OCI-LY1 (cell line): ENCODE results near the gene TRIML1.
"Not testable (repeated sequence)": the region's sequence is repeated elsewhere in the genome, so short reads cannot be mapped to it uniquely, and the experiment has no call there.

Experiments used
- H2AFZ ChIP-seq: fragments of 200-600 bp; sonication (generic), shearing (Covaris generic); 2 replicates; pipeline ENCODE4 v1.6.0; 2014; ENCODE audit warnings: antibody characterized with exemption, mild to moderate bottlenecking, low read length
- H3F3A ChIP-seq: fragments of 200-600 bp; sonication (generic), shearing (Covaris generic); 2 replicates; pipeline ENCODE4 v1.6.0; 2014; ENCODE audit warnings: mild to moderate bottlenecking, antibody characterized with exemption, low read length, moderate library complexity; ENCODE audit not compliant: insufficient read depth
- H3K27ac ChIP-seq: fragments of 200-600 bp; sonication (generic); 2 replicates; pipeline ENCODE4 v1.5.1; 2014; ENCODE audit warnings: low read length, mixed run types, mild to moderate bottlenecking, low read depth; ENCODE audit not compliant: poor library complexity, severe bottlenecking
- H3K27me3 ChIP-seq: fragments of 200-600 bp; sonication (generic); 2 replicates; pipeline ENCODE4 v1.6.0; 2014; ENCODE audit warnings: antibody characterized with exemption, mild to moderate bottlenecking, low read length, moderate library complexity; ENCODE audit not compliant: insufficient read depth
- H3K36me3 ChIP-seq: fragments of 200-600 bp; sonication (generic); 2 replicates; pipeline ENCODE4 v1.6.1; 2014; ENCODE audit warnings: mild to moderate bottlenecking, antibody characterized with exemption, low read length, moderate library complexity, mixed read lengths; ENCODE audit not compliant: insufficient read depth
- H3K4me1 ChIP-seq: fragments of 200-600 bp; sonication (generic); 2 replicates; pipeline ENCODE4 v1.5.1; 2014; ENCODE audit warnings: mild to moderate bottlenecking, low read length, moderate library complexity; ENCODE audit not compliant: insufficient read depth, severe bottlenecking
- H3K4me2 ChIP-seq: fragments of 200-600 bp; sonication (generic), shearing (Covaris generic); 2 replicates; pipeline ENCODE4 v1.6.1; 2014; ENCODE audit warnings: low read length
- H3K4me3 ChIP-seq: fragments of 200-600 bp; sonication (generic); 2 replicates; pipeline ENCODE4 v1.5.1; 2014; ENCODE audit warnings: low read length, low read depth, mild to moderate bottlenecking, mixed read lengths; ENCODE audit not compliant: poor library complexity, severe bottlenecking
- H3K79me2 ChIP-seq: fragments of 200-600 bp; shearing (Covaris generic); 2 replicates; pipeline ENCODE4 v1.6.1; 2016; ENCODE audit warnings: mixed run types, low read length, mixed read lengths; ENCODE audit not compliant: insufficient read depth
- H3K9ac ChIP-seq: fragments of 200-600 bp; sonication (generic), shearing (Covaris generic); 2 replicates; pipeline ENCODE4 v1.6.1; 2014; ENCODE audit warnings: mild to moderate bottlenecking, low read length, mixed read lengths
- H3K9me2 ChIP-seq: fragments of 200-600 bp; sonication (generic), shearing (Covaris generic); 2 replicates; pipeline ENCODE4 v1.6.1; 2014; ENCODE audit warnings: low read depth, mild to moderate bottlenecking, low read length, mixed read lengths
- H3K9me3 ChIP-seq: fragments of 200-600 bp; shearing (Covaris generic); 2 replicates; pipeline ENCODE4 v1.6.1; 2014; ENCODE audit warnings: low read length, mixed read lengths
- H4K20me1 ChIP-seq: fragments of 200-600 bp; sonication (generic), shearing (Covaris generic); 2 replicates; pipeline ENCODE4 v1.6.0; 2016; ENCODE audit warnings: mild to moderate bottlenecking, low read length; ENCODE audit not compliant: insufficient read depth
- EZH2 ChIP-seq: fragments of 200-600 bp; sonication (generic), shearing (Covaris generic); IDR thresholded peaks from 2 replicates; pipeline ENCODE4 v1.8.0; 2017; ENCODE audit warnings: borderline replicate concordance, mixed run types, mild to moderate bottlenecking, antibody characterized with exemption, low read length, moderate library complexity, mixed read lengths
- TF ChIP-seq, protein P1 (sequence below): fragments of 200-600 bp; sonication (generic), shearing (Covaris generic); IDR thresholded peaks from 2 replicates; pipeline ENCODE4 v1.5.1; 2017; ENCODE audit warnings: mild to moderate bottlenecking, antibody characterized with exemption, low read length, moderate library complexity, mixed read lengths

The TRIML1 gene

GRCh38 chr4:188158336-188158735 lies 19.1 kb downstream of the TRIML1 start:
- H3K4me2 ChIP-seq, result no peak overlapping the region
- H3K79me2 ChIP-seq, result no peaks in the 10 kb centered on the region
- H3K4me1 ChIP-seq, result no peaks in the 10 kb centered on the region
- no peaks in the 10 kb centered on the region for H3F3A ChIP-seq
- no peaks in the 10 kb centered on the region for H4K20me1 ChIP-seq
- no peaks in the 10 kb centered on the region for H3K9me2 ChIP-seq
- no peak overlapping the region for H3K9ac ChIP-seq
- no peaks in the 10 kb centered on the region for H3K36me3 ChIP-seq
- H3K27ac ChIP-seq, result no peak overlapping the region
- H3K4me3 ChIP-seq, result no peak overlapping the region
- TF ChIP-seq, protein P1, sequence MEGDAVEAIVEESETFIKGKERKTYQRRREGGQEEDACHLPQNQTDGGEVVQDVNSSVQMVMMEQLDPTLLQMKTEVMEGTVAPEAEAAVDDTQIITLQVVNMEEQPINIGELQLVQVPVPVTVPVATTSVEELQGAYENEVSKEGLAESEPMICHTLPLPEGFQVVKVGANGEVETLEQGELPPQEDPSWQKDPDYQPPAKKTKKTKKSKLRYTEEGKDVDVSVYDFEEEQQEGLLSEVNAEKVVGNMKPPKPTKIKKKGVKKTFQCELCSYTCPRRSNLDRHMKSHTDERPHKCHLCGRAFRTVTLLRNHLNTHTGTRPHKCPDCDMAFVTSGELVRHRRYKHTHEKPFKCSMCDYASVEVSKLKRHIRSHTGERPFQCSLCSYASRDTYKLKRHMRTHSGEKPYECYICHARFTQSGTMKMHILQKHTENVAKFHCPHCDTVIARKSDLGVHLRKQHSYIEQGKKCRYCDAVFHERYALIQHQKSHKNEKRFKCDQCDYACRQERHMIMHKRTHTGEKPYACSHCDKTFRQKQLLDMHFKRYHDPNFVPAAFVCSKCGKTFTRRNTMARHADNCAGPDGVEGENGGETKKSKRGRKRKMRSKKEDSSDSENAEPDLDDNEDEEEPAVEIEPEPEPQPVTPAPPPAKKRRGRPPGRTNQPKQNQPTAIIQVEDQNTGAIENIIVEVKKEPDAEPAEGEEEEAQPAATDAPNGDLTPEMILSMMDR, result no peak
- no peak for TF ChIP-seq EZH2
- no peaks in the 10 kb centered on the region for H3K27me3 ChIP-seq
- no peaks in the 10 kb centered on the region for H3K9me3 ChIP-seq
- no peak overlapping the region for H2AFZ ChIP-seq

DNA sequence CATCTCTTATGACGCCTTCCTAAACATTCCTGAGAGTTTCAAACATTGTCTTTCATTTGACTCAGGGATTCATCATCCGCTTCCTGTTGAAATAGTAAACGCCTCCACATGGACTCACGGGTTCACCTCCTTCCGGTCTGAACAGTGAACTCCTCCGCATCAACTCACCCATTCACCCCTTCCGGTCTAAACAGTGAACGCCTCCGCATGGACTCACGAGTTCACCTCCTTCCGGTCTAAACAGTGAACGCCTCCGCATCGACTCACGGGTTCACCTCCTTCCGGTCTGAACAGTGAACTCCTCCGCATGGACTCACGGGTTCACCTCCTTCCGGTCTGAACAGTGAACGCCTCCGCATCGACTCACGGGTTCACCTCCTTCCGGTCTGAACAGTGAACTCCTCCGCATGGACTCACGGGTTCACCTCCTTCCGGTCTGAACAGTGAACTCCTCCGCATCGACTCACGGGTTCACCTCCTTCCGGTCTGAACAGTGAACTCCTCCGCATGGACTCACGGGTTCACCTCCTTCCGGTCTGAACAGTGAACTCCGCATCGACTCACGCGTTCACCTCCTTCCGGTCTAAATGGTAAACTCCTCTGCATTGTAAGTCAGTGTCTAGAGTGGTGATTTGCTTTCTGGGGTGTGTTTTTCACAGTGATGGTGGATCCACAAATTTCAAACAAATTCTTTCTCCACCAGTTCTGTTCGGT lies 20.4 kb downstream of the TRIML1 start:
- not testable (repeated sequence) for H3F3A ChIP-seq, H2AFZ ChIP-seq, H4K20me1 ChIP-seq, H3K4me2 ChIP-seq, H3K4me1 ChIP-seq, H3K4me3 ChIP-seq, H3K27me3 ChIP-seq, H3K9me3 ChIP-seq, H3K9ac ChIP-seq, H3K79me2 ChIP-seq, H3K36me3 ChIP-seq, H3K9me2 ChIP-seq, H3K27ac ChIP-seq

DNA sequence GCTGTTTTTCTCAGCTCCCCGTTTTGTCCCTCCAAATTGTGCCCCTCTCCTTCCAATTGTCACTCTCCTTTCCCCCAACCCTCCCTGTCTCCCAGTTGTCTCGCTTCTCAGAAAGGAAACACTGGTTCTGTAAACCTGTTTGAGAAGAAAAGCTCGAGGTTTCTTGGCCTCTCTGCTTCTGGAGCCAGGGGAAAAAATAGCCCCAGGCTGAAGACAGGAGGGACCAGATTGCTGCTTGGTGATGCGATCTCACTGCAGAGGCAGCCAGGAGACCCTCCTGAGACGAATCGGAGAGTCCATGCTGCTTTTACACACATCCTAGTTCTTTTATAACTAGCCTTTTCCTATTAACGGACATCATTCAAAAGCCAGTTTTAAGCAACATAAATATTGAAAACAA lies 21.2 kb downstream of the TRIML1 start:
- Histone ChIP-seq H4K20me1 (no peaks in the 10 kb centered on the region), H3K9me2 (no peaks in the 10 kb centered on the region), H3F3A (no peaks in the 10 kb centered on the region), H3K27me3 (no peaks in the 10 kb centered on the region), H3K27ac (no peak overlapping the region), H3K9ac (no peak overlapping the region), H3K4me3 (no peak overlapping the region), H2AFZ (no peak overlapping the region), H3K4me2 (no peak overlapping the region), H3K36me3 (no peaks in the 10 kb centered on the region), H3K4me1 (no peaks in the 10 kb centered on the region), H3K9me3 (no peaks in the 10 kb centered on the region), H3K79me2 (no peaks in the 10 kb centered on the region)
- no peak for TF ChIP-seq EZH2
- TF ChIP-seq, protein P1, result no peak

DNA sequence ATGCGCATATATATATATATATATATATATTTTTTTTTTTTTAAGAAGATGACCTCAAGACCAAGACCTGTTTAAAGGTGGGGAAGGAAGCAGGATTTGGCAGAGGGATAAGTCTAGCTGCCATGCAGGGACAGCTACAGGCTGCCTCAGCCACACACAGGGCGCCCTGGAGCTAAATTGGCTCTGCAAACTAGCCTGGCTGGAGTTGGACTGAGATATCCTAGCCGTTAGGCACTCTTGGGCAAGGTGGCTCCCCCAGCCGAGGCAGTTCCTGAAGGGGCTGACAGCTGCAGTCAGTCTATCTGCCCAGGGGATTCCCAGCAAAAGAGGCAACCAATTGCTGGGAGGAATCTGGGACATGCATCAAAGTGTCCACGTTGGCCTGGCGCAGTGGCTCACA lies 21.9 kb downstream of the TRIML1 start:
- H3K4me2 ChIP-seq, result no peak overlapping the region
- H3K9me3 ChIP-seq, result no peaks in the 10 kb centered on the region
- TF ChIP-seq, protein P1, result no peak
- TF ChIP-seq EZH2, result no peak
- H3K9ac ChIP-seq, result no peak overlapping the region
- no peaks in the 10 kb centered on the region for H3K9me2 ChIP-seq
- no peaks in the 10 kb centered on the region for H4K20me1 ChIP-seq
- H3K79me2 ChIP-seq, result no peaks in the 10 kb centered on the region
- H3K27ac ChIP-seq, result no peak overlapping the region
- H3K27me3 ChIP-seq, result no peaks in the 10 kb centered on the region
- H3F3A ChIP-seq, result no peaks in the 10 kb centered on the region
- no peak overlapping the region for H2AFZ ChIP-seq
- H3K4me1 ChIP-seq, result no peaks in the 10 kb centered on the region
- no peaks in the 10 kb centered on the region for H3K36me3 ChIP-seq
- no peak overlapping the region for H3K4me3 ChIP-seq
